ENCODE measurements around the gene THTPA.

THTPA gene

DNA sequence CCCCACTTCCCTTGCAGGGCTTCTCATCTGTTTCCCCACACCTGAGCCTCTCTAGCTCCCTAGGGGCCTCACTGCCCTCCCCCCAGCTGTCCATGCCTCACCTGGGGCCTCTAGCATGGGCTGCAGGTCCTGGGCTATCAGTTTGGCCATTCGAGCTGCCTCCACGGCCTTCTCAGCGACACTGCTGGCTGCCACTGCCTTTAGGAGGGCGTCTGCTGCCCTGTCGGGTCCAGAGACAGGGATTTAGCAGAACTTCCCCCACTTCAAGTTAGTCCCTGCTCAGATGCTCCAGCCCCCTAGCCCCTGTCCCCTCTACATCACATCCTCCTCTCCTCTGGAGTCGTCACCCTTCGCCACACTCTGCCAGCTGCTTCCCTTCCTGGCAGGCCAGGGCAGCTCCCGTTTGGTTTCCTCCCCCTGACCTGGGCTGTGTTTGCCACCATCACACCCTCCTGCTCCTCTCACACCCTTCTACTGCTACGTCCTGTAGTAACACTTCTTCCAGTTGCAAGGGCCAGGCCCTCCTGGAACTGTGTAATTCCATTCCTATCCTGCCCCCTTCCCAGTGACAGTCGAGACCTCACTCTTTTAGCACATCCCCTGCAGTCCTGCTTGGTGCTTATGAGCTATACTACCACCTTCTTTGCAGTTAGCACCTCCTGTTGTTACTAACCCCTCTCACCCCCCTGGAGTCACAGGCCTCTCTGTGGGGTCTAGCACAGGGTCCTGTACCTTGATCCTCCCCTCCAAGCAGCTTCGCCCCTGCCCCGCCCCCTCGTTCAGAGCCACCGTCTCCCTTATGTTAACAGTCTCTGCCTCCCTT is 15.8 kb downstream of the THTPA start:
- peak overlapping the region; percentile 25 to 66 (median 32); a peak in 16 of 22 replicates for H3K9ac ChIP-seq
- peak overlapping the region; percentile 70 to 92 (median 85) for H3K4me2 ChIP-seq
- H3K4me1 ChIP-seq: peaks cover 55 to 65% (median 59%) of the 10 kb centered on the region in 10 experiments
- no peaks in the 10 kb centered on the region for H3K36me3 ChIP-seq
- H3K9me3 ChIP-seq (replicated peaks in 1 of 11): peaks cover 0 to 8% (median 0%) of the 10 kb centered on the region in 11 experiments; a peak in 6 of 22 replicates
- no peak for TF ChIP-seq Cebpa-rat (IDR thresholded peaks at IDR 0.05)
- peaks cover 0 to 2% (median 0%) of the 10 kb centered on the region in 11 experiments; a peak in 3 of 22 replicates for H4K20me1 ChIP-seq
- peak overlapping the region in 10 of 11 experiments; percentile 9 to 77 (median 56); a peak in 18 of 22 replicates for H3K27ac ChIP-seq
- H3K27me3 ChIP-seq: peaks cover 8 to 16% (median 12%) of the 10 kb centered on the region in 11 experiments
- H3K4me3 ChIP-seq: peak overlapping the region in 2 of 10 experiments; percentile 9 to 14; a peak in 2 of 20 replicates

GRCh38 chr14:23572524-23572828 is 16.4 kb downstream of the THTPA start:
- Histone ChIP-seq H3K36me3 (no peaks in the 10 kb centered on the region), H3K4me2 (peak overlapping the region; percentile 70 to 92 (median 85)), H3K9ac (peak overlapping the region in 9 of 11 experiments; percentile 21 to 66 (median 47); a peak in 11 of 22 replicates), H3K4me3 (peak overlapping the region in 1 of 10 experiments; percentile 9; a peak in 1 of 20 replicates), H4K20me1 (no peaks in the 10 kb centered on the region), H3K9me3 (replicated peaks in 1 of 11) (peaks cover 0 to 11% (median 0%) of the 10 kb centered on the region in 11 experiments; a peak in 6 of 22 replicates), H3K27me3 (peaks cover 14 to 22% (median 18%) of the 10 kb centered on the region in 11 experiments), H3K4me1 (peaks cover 53 to 63% (median 57%) of the 10 kb centered on the region in 10 experiments), H3K27ac (peak overlapping the region in 10 of 11 experiments; percentile 9 to 77 (median 56); a peak in 17 of 22 replicates)
- TF ChIP-seq Cebpa-rat (IDR thresholded peaks at IDR 0.05): no peak

GRCh38 chr14:23572836-23573235 is 16.8 kb downstream of the THTPA start:
- Histone ChIP-seq H3K4me2 (peak overlapping the region; percentile 70 to 92 (median 85)), H3K4me1 (peaks cover 51 to 60% (median 55%) of the 10 kb centered on the region in 10 experiments), H4K20me1 (no peaks in the 10 kb centered on the region), H3K9me3 (replicated peaks in 1 of 11) (peaks cover 0 to 11% (median 0%) of the 10 kb centered on the region in 11 experiments; a peak in 6 of 22 replicates), H3K4me3 (0 out of 20 replicates have a peak overlapping the region, but pooled peaks of 1 of the 10 experiments have one; percentile 9), H3K27me3 (peaks cover 18 to 25% (median 22%) of the 10 kb centered on the region in 11 experiments), H3K27ac (peak overlapping the region in 10 of 11 experiments; percentile 9 to 77 (median 56); a peak in 17 of 22 replicates), H3K36me3 (no peaks in the 10 kb centered on the region), H3K9ac (peak overlapping the region in 8 of 11 experiments; percentile 21 to 60 (median 46); a peak in 10 of 22 replicates)
- TF ChIP-seq Cebpa-rat (IDR thresholded peaks at IDR 0.05): no peak

- Histone ChIP-seq H3K27ac (peak overlapping the region in 7 of 11 experiments; percentile 50 to 77 (median 65); a peak in 13 of 22 replicates), H3K36me3 (no peaks in the 10 kb centered on the region), H3K4me3 (no peak overlapping the region), H3K4me2 (peak overlapping the region; percentile 70 to 92 (median 85)), H3K9me3 (replicated peaks in 1 of 11) (peaks cover 0 to 11% (median 0%) of the 10 kb centered on the region in 11 experiments; a peak in 6 of 22 replicates), H3K9ac (peak overlapping the region in 6 of 11 experiments; percentile 32 to 60 (median 50); a peak in 5 of 22 replicates), H4K20me1 (no peaks in the 10 kb centered on the region), H3K4me1 (peaks cover 44 to 54% (median 48%) of the 10 kb centered on the region in 10 experiments), H3K27me3 (peaks cover 24 to 32% (median 28%) of the 10 kb centered on the region in 11 experiments)
- TF ChIP-seq Cebpa-rat (IDR thresholded peaks at IDR 0.05): no peak
These were observed 17.4 kb downstream of the THTPA start for GRCh38 chr14:23573384-23574015.

DNA sequence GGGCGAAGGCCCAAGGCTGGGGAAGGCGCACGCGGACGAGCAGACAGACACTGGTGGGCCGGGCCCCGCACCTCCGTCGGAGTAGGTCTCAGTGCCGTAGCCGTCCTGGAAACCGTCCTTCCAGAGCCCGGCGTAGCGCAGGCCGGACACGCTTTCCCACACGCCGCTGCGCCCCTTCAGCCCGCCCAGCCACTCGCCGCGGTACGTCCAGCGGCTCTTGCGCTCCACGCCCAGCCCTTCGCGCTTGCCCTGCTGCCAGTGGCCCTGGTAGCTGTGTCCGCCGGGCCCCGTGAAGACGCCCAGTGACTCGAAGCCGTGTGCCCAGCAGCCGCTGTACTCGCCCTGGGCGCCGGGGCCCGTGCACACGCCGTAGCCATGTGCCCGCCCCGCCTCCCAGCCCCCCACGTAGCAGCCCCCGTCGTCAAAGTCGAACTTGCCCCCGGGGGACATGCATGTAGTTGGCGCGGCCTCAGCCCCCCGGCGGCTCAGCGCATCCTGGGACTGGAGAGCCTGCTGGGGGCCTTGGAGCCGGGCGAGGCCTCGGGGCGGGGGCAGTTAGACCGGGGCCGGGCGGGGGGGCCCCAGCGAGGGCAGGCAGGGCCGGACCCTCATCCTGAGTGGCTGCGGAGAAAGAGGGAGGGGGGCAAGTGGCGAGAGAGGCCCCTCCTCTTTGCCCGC is 21.1 kb downstream of the THTPA start:
- peaks cover 27 to 43% (median 38%) of the 10 kb centered on the region in 11 experiments for H3K27me3 ChIP-seq
- H3K36me3 ChIP-seq: no peaks in the 10 kb centered on the region
- H3K4me2 ChIP-seq: no peak overlapping the region
- H3K9ac ChIP-seq: no peak overlapping the region
- no peaks in the 10 kb centered on the region for H4K20me1 ChIP-seq
- no peak overlapping the region for H3K27ac ChIP-seq
- H3K9me3 ChIP-seq (replicated peaks in 1 of 11): peaks cover 0 to 11% (median 0%) of the 10 kb centered on the region in 11 experiments; a peak in 6 of 22 replicates
- H3K4me3 ChIP-seq: no peak overlapping the region
- peaks cover 14 to 24% (median 20%) of the 10 kb centered on the region in 10 experiments for H3K4me1 ChIP-seq
- TF ChIP-seq Cebpa-rat (IDR thresholded peaks at IDR 0.05): no peak

DNA sequence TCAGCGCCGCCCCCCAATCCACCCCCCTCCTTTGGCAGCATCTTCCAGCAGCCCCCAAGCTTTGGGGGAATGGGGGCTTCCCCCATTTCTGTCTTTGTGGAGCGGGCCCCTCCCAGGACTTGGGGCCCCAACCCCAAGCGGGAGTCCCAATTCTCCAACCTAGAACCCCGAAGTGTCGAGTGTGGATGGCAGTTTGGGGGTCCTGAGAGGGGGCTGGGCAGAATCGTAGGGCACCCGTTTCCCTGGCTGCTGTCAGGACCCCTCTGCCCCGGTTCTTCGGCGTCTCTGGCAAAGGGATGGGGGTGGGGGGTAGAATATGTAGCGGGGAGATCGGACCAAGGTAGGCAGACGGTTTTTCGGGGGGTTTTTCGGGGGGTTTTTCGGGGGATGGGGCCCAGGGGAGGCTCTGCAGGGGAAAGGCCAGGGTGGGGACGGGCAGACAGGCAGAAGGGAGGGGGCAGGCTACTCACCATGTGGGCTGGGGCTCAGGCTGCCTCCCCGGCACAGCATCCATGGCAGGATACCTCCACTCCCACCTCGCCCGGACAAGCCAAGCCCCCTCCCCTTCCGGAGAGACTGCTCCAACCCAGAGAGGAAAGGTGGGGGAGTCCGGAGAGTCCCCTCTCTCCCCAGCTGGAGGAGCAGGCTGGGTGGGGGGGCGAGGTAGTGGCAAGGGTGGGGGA is 21.8 kb downstream of the THTPA start:
- Histone ChIP-seq H3K27me3 (peaks cover 27 to 43% (median 38%) of the 10 kb centered on the region in 11 experiments), H4K20me1 (no peaks in the 10 kb centered on the region), H3K9ac (no peak overlapping the region), H3K4me3 (no peak overlapping the region), H3K9me3 (replicated peaks in 1 of 11) (peaks cover 0 to 11% (median 0%) of the 10 kb centered on the region in 11 experiments; a peak in 6 of 22 replicates), H3K27ac (no peak overlapping the region), H3K4me2 (no peak overlapping the region), H3K4me1 (peaks cover 6 to 17% (median 13%) of the 10 kb centered on the region in 10 experiments), H3K36me3 (no peaks in the 10 kb centered on the region)
- TF ChIP-seq Cebpa-rat (IDR thresholded peaks at IDR 0.05): no peak

GRCh38 chr14:23578560-23579310 is 22.7 kb downstream of the THTPA start, which contains the start of gene JPH4:
JPH4 (minus strand) TSS chr14:23578790; CDS start chr14:23577453, 1,337 bp downstream.
- no peak within 1 kb of the TSS for H3K9ac ChIP-seq
- peaks cover 0 to 9% (median 5%) of the 10 kb centered on the region in 10 experiments; a peak in 10 of 20 replicates for H3K4me1 ChIP-seq
- no peaks in the 10 kb centered on the region for H4K20me1 ChIP-seq
- no peak within 1 kb of the TSS for H3K27ac ChIP-seq
- peaks cover 0 to 11% (median 0%) of the 10 kb centered on the region in 11 experiments; a peak in 6 of 22 replicates for H3K9me3 ChIP-seq (replicated peaks in 1 of 11)
- H3K27me3 ChIP-seq: peaks cover 27 to 43% (median 38%) of the 10 kb centered on the region in 11 experiments
- H3K4me3 ChIP-seq: no peak within 1 kb of the TSS
- no peak for TF ChIP-seq Cebpa-rat (IDR thresholded peaks at IDR 0.05)
- no peaks in the 10 kb centered on the region for H3K36me3 ChIP-seq
- H3K4me2 ChIP-seq: peak within 1 kb of the TSS in 8 of 11 experiments; percentile 15 to 46 (median 24); a peak in 8 of 22 replicates
